IMR-90 (cell line): Measurements from ENCODE around the gene C13orf42. TPM values are rescaled to one million over a fixed set of nuclear protein-coding genes. Genes with fewer than 3 reads are reported as not detected.
A peak's percentile ranks its signal among the peaks of the same experiment; 100 is the strongest.

Experiments
- ATAC-seq: fragments of 200-7000 bp; cut with Tn5 transposase; 2 replicates; pipeline ENCODE4 v1.9.1; 2020; ENCODE audit warnings: low read depth, mild to moderate bottlenecking, moderate library complexity
- BruUV-seq: library from RNA; stranded (reverse); fragments of 400-500 nt; replicated peaks from 2 replicates; lab custom pipeline; 2021; lab: Mats Ljungman, UMichigan
- CTCF ChIA-PET: fragments of 300-600 bp; formaldehyde crosslinking; extraction: SDS; loops from one replicate; lab custom pipeline; 2021; ENCODE audit warnings: antibody characterized with exemption; lab: Yijun Ruan, JAX
- POLR2A ChIA-PET: fragments of 300-600 bp; sonication (Branson Sonifier 250); formaldehyde crosslinking; loops from one replicate; lab custom pipeline; 2022; ENCODE audit warnings: antibody characterized with exemption; ENCODE audit not compliant: unreplicated experiment; lab: Charles Lee
- DNase-seq: peaks from one replicate; pipeline ENCODE4 v3.0.0; 2013
- H2AFZ ChIP-seq: replicated peaks from 2 replicates; pipeline ENCODE3; 2013; ENCODE audit warnings: low read length, mild to moderate bottlenecking; ENCODE audit not compliant: poor library complexity
- H2AK5ac ChIP-seq: 2 replicates; pipeline ENCODE4 v1.6.1; 2013; ENCODE audit warnings: low read depth, low read length, inconsistent platforms
- H2AK9ac ChIP-seq: replicated peaks from 2 replicates; pipeline ENCODE3; 2013; ENCODE audit warnings: mild to moderate bottlenecking, low read depth, low read length, moderate library complexity; ENCODE audit not compliant: poor library complexity
- H2BK120ac ChIP-seq: 2 replicates; pipeline ENCODE4 v1.6.1; 2013; ENCODE audit warnings: low read depth, low read length, inconsistent platforms
- H2BK15ac ChIP-seq: 3 replicates; pipeline ENCODE4 v1.6.1; 2013; ENCODE audit warnings: low read depth, low read length, inconsistent platforms
- H2BK20ac ChIP-seq: 2 replicates; pipeline ENCODE4 v1.6.1; 2013; ENCODE audit warnings: low read depth, mild to moderate bottlenecking, inconsistent platforms, low read length, moderate library complexity
- H2BK5ac ChIP-seq: 2 replicates; pipeline ENCODE4 v1.6.1; 2013; ENCODE audit warnings: mild to moderate bottlenecking, low read depth, low read length, inconsistent platforms; ENCODE audit not compliant: poor library complexity, severe bottlenecking
- H3K14ac ChIP-seq: replicated peaks from 2 replicates; pipeline ENCODE4 v1.6.1; 2013; ENCODE audit warnings: low read depth, low read length, inconsistent platforms
- H3K18ac ChIP-seq: 2 replicates; pipeline ENCODE4 v1.6.1; 2013; ENCODE audit warnings: low read depth, low read length, control low read depth
- H3K23ac ChIP-seq: 2 replicates; pipeline ENCODE4 v1.6.1; 2013; ENCODE audit warnings: low read depth, low read length, inconsistent platforms
- H3K27ac ChIP-seq: 2 replicates; pipeline ENCODE4 v1.5.1; 2013; ENCODE audit warnings: mild to moderate bottlenecking, control low read depth, low read length; ENCODE audit not compliant: insufficient read depth
- H3K27me3 ChIP-seq: 2 replicates; pipeline ENCODE4 v1.6.1; 2013; ENCODE audit warnings: low read length; ENCODE audit not compliant: control insufficient read depth, insufficient read depth
- H3K36me3 ChIP-seq: 2 replicates; pipeline ENCODE4 v1.6.1; 2013; ENCODE audit warnings: low read length, mixed read lengths; ENCODE audit not compliant: control insufficient read depth, insufficient read depth
- H3K4ac ChIP-seq: 2 replicates; pipeline ENCODE4 v1.6.1; 2013; ENCODE audit warnings: low read depth, low read length, inconsistent platforms
- H3K4me1 ChIP-seq: 2 replicates; pipeline ENCODE4 v1.6.1; 2013; ENCODE audit warnings: low read length, mixed read lengths; ENCODE audit not compliant: control insufficient read depth, insufficient read depth
- H3K4me2 ChIP-seq: 2 replicates; pipeline ENCODE4 v1.6.1; 2013; ENCODE audit warnings: low read depth, mild to moderate bottlenecking, control low read depth, low read length, moderate library complexity
- H3K4me3 ChIP-seq: 2 replicates; pipeline ENCODE4 v1.5.1; 2013; ENCODE audit warnings: low read depth, mild to moderate bottlenecking, control low read depth, low read length, moderate library complexity; ENCODE audit not compliant: insufficient read depth
- H3K56ac ChIP-seq: 2 replicates; pipeline ENCODE4 v1.6.1; 2013; ENCODE audit warnings: low read length, inconsistent platforms; ENCODE audit not compliant: insufficient read depth; ENCODE audit errors: extremely low read depth
- H3K79me1 ChIP-seq, 2 experiments: 2 replicates each; pipeline ENCODE4 v1.6.1; 2013; ENCODE audit warnings: low read length in 2 of 2, inconsistent platforms in 1 of 2, low read depth in 1 of 2
- H3K9ac ChIP-seq: 2 replicates; pipeline ENCODE4 v1.6.1; 2013; ENCODE audit warnings: low read depth, low read length, control low read depth
- H3K9me1 ChIP-seq: 2 replicates; pipeline ENCODE4 v1.6.1; 2013; ENCODE audit warnings: low read length, inconsistent platforms; ENCODE audit not compliant: insufficient read depth
- H3K9me3 ChIP-seq: 2 replicates; pipeline ENCODE4 v1.6.1; 2013; ENCODE audit warnings: low read length; ENCODE audit not compliant: control insufficient read depth, insufficient read depth
- H4K20me1 ChIP-seq: 2 replicates; pipeline ENCODE4 v1.6.1; 2013; ENCODE audit warnings: low read length, inconsistent platforms; ENCODE audit not compliant: insufficient read depth
- H4K5ac ChIP-seq: 2 replicates; pipeline ENCODE4 v1.6.1; 2013; ENCODE audit warnings: mild to moderate bottlenecking, low read depth, low read length, control low read depth
- H4K8ac ChIP-seq, 2 experiments: 2 replicates each; pipeline ENCODE4 v1.6.1; 2013; ENCODE audit warnings: low read depth in 2 of 2, low read length in 2 of 2, control low read depth in 1 of 2, inconsistent platforms in 1 of 2
- H4K91ac ChIP-seq: 2 replicates; pipeline ENCODE4 v1.6.1; 2013; ENCODE audit warnings: low read depth, low read length, inconsistent platforms; ENCODE audit not compliant: insufficient read depth
- CHD1 ChIP-seq: IDR thresholded peaks from 2 replicates; pipeline ENCODE4 v1.6.1; 2012; ENCODE audit warnings: low read depth, low read length, improper control_type of control experiment
- CTCF ChIP-seq: conservative IDR thresholded peaks from 2 replicates; pipeline ENCODE4 v1.5.1; 2012; ENCODE audit warnings: mild to moderate bottlenecking, low read depth, low read length, improper control_type of control experiment
- FOS ChIP-seq: fragments of 150-350 bp; IDR thresholded peaks from 2 replicates; pipeline ENCODE4 v1.6.1; 2016; ENCODE audit warnings: low read depth, low read length
- MAFK ChIP-seq: IDR thresholded peaks from 2 replicates; pipeline ENCODE4 v1.6.1; 2012; ENCODE audit warnings: low read depth, low read length, improper control_type of control experiment
- NFE2L2 ChIP-seq: fragments of 150-350 bp; IDR thresholded peaks from 2 replicates; pipeline ENCODE4 v1.6.1; 2016; ENCODE audit warnings: low read depth, mild to moderate bottlenecking, low read length
- RAD21 ChIP-seq: IDR thresholded peaks from 2 replicates; pipeline ENCODE4 v1.6.1; 2012; ENCODE audit warnings: low read length, improper control_type of control experiment
- RCOR1 ChIP-seq: IDR thresholded peaks from 2 replicates; pipeline ENCODE4 v1.6.1; 2012; ENCODE audit warnings: mild to moderate bottlenecking, low read length, improper control_type of control experiment; ENCODE audit not compliant: insufficient replicate concordance
- SMC3 ChIP-seq: fragments of 150-350 bp; IDR thresholded peaks from 2 replicates; pipeline ENCODE4 v1.6.1; 2016; ENCODE audit warnings: low read depth, mild to moderate bottlenecking, antibody characterized with exemption, low read length, moderate library complexity
- WGBS, 2 experiments: methylation state at CpG; one replicate each; pipeline versions ENCODE4 v1.1.5 to v1.1.7; 2013; ENCODE audit warnings: missing lambda C conversion rate in 2 of 2; ENCODE audit not compliant: insufficient read length in 1 of 2; ENCODE audit errors: extremely low coverage in 2 of 2; 5-methylcytosine and 5-hydroxymethylcytosine counted together
- dilution Hi-C: fragments of 300-500 bp; cut with HindIII; formaldehyde crosslinking; loops from one replicate; pipeline ENCODE4 v1.14.3; 2018; ENCODE audit warnings: low sequenced_read_pairs; ENCODE audit not compliant: unreplicated experiment
- in situ Hi-C: fragments of 300-500 bp; cut with MboI; formaldehyde crosslinking; loops from 3 replicates; pipeline ENCODE4 v1.14.3; 2019; ENCODE audit warnings: low sequenced_read_pairs, inconsistent platforms, mixed read lengths
- intact Hi-C: fragments of 100-400 bp; cut with micrococcal nuclease; formaldehyde crosslinking; loops from 2 replicates; pipeline ENCODE4 v1.10.0; 2022
- polyA plus RNA-seq, 3 experiments: library from polyadenylated mRNA; depleted of rRNA; stranded (reverse); fragments of >200 nt; gene quantifications; 2 replicates each; pipeline ENCODE4 v1.2.3, GENCODE V29; 2012; ENCODE audit warnings: low replicate concordance in 1 of 3
- total RNA-seq: library from RNA; depleted of rRNA; stranded (reverse); fragments of >200 nt; gene quantifications from 2 replicates; pipeline ENCODE4 v1.2.3, GENCODE V29; 2012

Gene C13orf42
- total and polyA plus RNA-seq, 2 of the 4 experiments (the other 2 are of a cell fraction): not detected

GRCh38 chr13:51125495-51126226, 14.6 kb upstream of the C13orf42 start:
- Histone ChIP-seq H4K8ac (no peak overlapping the region), H3K4me1 (no peaks in the 10 kb centered on the region), H2BK15ac (no peak overlapping the region), H2BK20ac (no peak overlapping the region), H2AK5ac (no peak overlapping the region), H3K27me3 (peaks cover 2% of the 10 kb centered on the region; the same call in 1 of the 2 replicates), H3K79me1 (no peaks in the 10 kb centered on the region), H3K56ac (no peak overlapping the region), H2BK5ac (no peak overlapping the region), H3K9me1 (no peaks in the 10 kb centered on the region), H3K4me3 (no peak overlapping the region), H2BK120ac (no peak overlapping the region), H3K23ac (no peak overlapping the region), H2AK9ac (no peak overlapping the region), H4K91ac (no peak overlapping the region), H2AFZ (no peak overlapping the region), H3K36me3 (no peaks in the 10 kb centered on the region), H3K14ac (no peak overlapping the region), H3K18ac (no peak overlapping the region), H3K4ac (no peak overlapping the region), H3K9me3 (no peaks in the 10 kb centered on the region), H4K5ac (no peak overlapping the region), H3K9ac (no peak overlapping the region), H3K27ac (no peak overlapping the region), H3K4me2 (no peak overlapping the region), H4K20me1 (no peaks in the 10 kb centered on the region)
- BruUV-seq: no TSS peak
- intact Hi-C loops (loop anchor here (1.0 kb wide), 2 partner anchors 161 to 1002 kb away; no protein-coding TSS in a partner anchor), dilution Hi-C loops (no loop called here), in situ Hi-C loops (loop anchor here (10.0 to 25.0 kb wide), 2 partner anchors 159 to 987 kb away; no protein-coding TSS in a partner anchor)
- POLR2A ChIA-PET: no interaction called here
- TF ChIP-seq CTCF: peak; percentile 72
- TF ChIP-seq RAD21: peak; percentile 77
- TF ChIP-seq CHD1: no peak
- TF ChIP-seq NFE2L2: no peak
- TF ChIP-seq MAFK: 0 out of 2 replicates have a peak, but pooled peaks have one; percentile 22
- TF ChIP-seq RCOR1: peak; percentile 31
- TF ChIP-seq SMC3: peak; percentile 62
- no peak for TF ChIP-seq FOS
- ATAC-seq (peak; percentile 90), DNase-seq (peak; percentile 54)
- CTCF ChIA-PET: interaction anchor here (0.5 to 2.9 kb wide), 10 partner anchors 15 to 203 kb away, joined by 3 to 23 read pairs (median 4); no protein-coding TSS in a partner anchor
- WGBS, 2 experiments: no CpG with 5 or more reads among the region's 7 CpGs
